Gastrocnemius medialis (tissue), 4 donors: ENCODE data around the gene GALNT9. TPM values are rescaled to one million over a fixed set of nuclear protein-coding genes. Genes with fewer than 3 reads are reported as not detected.

Experiments
- ATAC-seq, 2 donors: fragments of 150-250 bp; one replicate each; pipeline ENCODE4 v1.9.1; 2016
- DNase-seq, 2 donors: peaks; one replicate each; pipeline ENCODE4 v3.0.0-alpha.2; 2019
- H3K27ac ChIP-seq, 4 donors: fragments of 200-600 bp; sonication (generic); 1 replicate in 1 of 4; 2 replicates in 3 of 4; pipeline ENCODE4 v1.5.1; 2016 to 2018; ENCODE audit warnings: mild to moderate bottlenecking in 2 of 4, moderate library complexity in 1 of 4
- H3K27me3 ChIP-seq, 3 donors: fragments of 200-600 bp; sonication (generic) in 2 of 3; 1 replicate in 1 of 3; 2 replicates in 2 of 3; pipeline versions ENCODE4 v1.5.1 to v1.6.0; 2016 to 2019; ENCODE audit warnings: mild to moderate bottlenecking in 1 of 3, moderate library complexity in 1 of 3
- H3K36me3 ChIP-seq, 2 donors: fragments of 200-600 bp; sonication (generic) in 1 of 2; one replicate each; pipeline ENCODE4 v1.5.1; 2017 to 2018
- H3K4me1 ChIP-seq, 2 donors: fragments of 200-600 bp; sonication (generic) in 1 of 2; one replicate each; pipeline ENCODE4 v1.5.1; 2016 to 2017; ENCODE audit warnings: mild to moderate bottlenecking in 2 of 2
- H3K4me3 ChIP-seq, 4 donors: fragments of 200-600 bp; sonication (generic) in 3 of 4; 1 replicate in 1 of 4; 2 replicates in 3 of 4; pipeline ENCODE4 v1.5.1; 2016 to 2019; ENCODE audit warnings: mild to moderate bottlenecking in 2 of 4
- H3K9me3 ChIP-seq, 3 donors: fragments of 200-600 bp; sonication (generic) in 2 of 3; 1 replicate in 1 of 3; 2 replicates in 2 of 3; pipeline ENCODE4 v1.5.1; 2016 to 2019
- POLR2A ChIP-seq, 2 donors: fragments of 450-650 bp; IDR thresholded peaks; one replicate each; pipeline ENCODE4 v1.6.1; 2017; ENCODE audit warnings: antibody characterized with exemption in 2 of 2, mild to moderate bottlenecking in 2 of 2, moderate library complexity in 2 of 2
- in situ Hi-C, 4 donors: fragments of 200-750 bp; cut with MboI; loops; one replicate each; pipeline versions ENCODE4 v1.15.0 to v1.8.0; 2017; ENCODE audit warnings: low sequenced_read_pairs in 4 of 4
- intact Hi-C: fragments of 100-400 bp; cut with DNase I; formaldehyde crosslinking; loops from one replicate; pipeline ENCODE4 v1.15.1; 2023; ENCODE audit warnings: low total_unique reads
- total RNA-seq, 4 donors: library from RNA; depleted of rRNA; stranded (reverse); fragments of >200 nt; gene quantifications; one replicate each; pipeline versions ENCODE4 v1.1.0 to v1.2.3, GENCODE V29; 2016
- TF ChIP-seq, protein P1 (sequence below), 5 experiments: fragments of 450-650 bp in 3 of 5; fragments of 200-600 bp in 2 of 5; sonication (generic) in 2 of 5; IDR thresholded peaks in 4 of 5; conservative IDR thresholded peaks in 1 of 5; 1 replicate in 4 of 5; 2 replicates in 1 of 5; pipeline ENCODE4 v1.5.1; 2016 to 2019; ENCODE audit warnings: antibody characterized with exemption in 5 of 5, mild to moderate bottlenecking in 3 of 5, moderate library complexity in 3 of 5

The GALNT9 gene
- total RNA-seq, 4 donors from 2014 or later = not detected

DNA sequence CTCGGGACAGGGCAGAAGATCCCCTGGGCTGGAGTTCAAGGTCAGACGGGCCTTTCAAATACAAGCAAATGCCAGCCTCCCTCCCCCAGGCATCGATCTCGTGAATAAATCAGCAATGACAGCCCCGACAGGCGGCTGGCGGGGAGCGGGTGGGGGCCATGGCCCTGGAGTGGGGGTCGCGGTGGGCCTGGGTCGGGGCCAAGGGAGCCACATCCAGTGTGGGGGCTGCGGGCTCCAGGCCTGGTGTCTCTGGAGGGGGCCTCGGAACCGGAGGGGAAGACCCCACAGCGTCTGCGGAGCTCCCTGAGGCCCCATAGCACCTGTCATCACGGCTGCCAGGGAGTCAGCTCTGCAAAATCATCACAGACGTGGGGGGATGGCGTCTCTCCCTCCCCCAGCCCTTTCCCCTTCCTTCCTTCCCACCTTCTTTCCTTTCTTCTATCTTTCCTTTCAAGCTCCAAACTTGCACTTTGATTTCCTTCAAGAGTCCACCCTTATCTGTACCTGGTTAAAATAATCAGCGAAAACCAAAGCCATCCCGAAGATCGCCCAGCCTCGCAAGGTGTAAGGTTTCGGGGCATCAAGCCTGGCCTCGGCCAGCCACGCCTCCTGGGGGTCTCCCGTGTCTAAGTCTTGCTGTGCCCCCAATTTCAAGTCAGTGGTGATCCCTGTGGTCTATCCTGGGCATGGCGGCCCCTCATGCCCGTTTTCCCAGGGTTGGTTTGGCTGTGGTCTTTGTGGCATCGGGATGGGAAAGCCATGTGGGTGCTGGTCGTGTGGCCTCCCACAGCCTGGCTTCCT lies 93.1 kb downstream of the GALNT9 start:
- no peak for ATAC-seq
- TF ChIP-seq, protein P1, sequence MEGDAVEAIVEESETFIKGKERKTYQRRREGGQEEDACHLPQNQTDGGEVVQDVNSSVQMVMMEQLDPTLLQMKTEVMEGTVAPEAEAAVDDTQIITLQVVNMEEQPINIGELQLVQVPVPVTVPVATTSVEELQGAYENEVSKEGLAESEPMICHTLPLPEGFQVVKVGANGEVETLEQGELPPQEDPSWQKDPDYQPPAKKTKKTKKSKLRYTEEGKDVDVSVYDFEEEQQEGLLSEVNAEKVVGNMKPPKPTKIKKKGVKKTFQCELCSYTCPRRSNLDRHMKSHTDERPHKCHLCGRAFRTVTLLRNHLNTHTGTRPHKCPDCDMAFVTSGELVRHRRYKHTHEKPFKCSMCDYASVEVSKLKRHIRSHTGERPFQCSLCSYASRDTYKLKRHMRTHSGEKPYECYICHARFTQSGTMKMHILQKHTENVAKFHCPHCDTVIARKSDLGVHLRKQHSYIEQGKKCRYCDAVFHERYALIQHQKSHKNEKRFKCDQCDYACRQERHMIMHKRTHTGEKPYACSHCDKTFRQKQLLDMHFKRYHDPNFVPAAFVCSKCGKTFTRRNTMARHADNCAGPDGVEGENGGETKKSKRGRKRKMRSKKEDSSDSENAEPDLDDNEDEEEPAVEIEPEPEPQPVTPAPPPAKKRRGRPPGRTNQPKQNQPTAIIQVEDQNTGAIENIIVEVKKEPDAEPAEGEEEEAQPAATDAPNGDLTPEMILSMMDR (IDR thresholded peaks at IDR 0.05 in 4 of 5, conservative IDR thresholded peaks at IDR 0.05 in 1 of 5) = no peak
- TF ChIP-seq POLR2A (IDR thresholded peaks at IDR 0.05) = no peak
- DNase-seq = no peak
- Histone ChIP-seq H3K27ac (no peak overlapping the region), H3K27me3 (peaks cover 0 to 5% (median 0%) of the 10 kb centered on the region in 3 donors), H3K4me3 (no peak overlapping the region), H3K36me3 (no peaks in the 10 kb centered on the region), H3K9me3 (no peaks in the 10 kb centered on the region), H3K4me1 (no peaks in the 10 kb centered on the region)
- intact Hi-C loops (no loop called here), in situ Hi-C loops (no loop called here)

DNA sequence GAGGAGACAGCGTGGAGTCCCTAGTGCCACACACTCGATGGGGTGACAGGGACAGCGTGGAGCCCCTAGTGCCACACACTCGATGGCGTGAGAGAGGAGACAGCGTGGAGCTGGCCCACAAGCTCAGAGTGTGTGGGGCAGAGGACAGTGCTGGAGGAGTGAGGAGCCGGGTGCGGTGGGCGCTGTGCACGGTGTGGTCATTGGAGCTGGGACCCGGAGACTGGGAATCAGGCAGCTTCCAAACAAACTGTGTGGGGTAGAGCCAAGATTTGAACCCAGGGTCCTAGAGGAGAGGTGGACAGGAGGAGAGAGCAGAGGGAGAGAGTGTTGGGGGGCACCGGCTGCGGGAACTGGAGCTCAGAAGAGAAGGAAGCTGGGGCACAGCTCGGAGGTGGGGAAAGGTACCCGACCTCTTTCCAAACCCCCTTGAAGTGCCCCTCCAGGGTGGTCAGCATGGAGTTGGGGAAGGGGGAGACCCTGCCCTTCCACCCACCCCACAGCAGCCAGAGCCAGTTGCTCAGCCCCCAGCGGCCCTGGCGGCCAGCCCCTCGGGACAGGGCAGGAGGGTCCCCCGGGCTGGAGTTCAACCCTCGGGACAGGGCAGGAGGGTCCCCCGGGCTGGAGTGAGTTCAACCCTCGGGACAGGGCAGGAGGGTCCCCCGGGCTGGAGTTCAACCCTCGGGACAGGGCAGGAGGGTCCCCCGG lies 94.1 kb downstream of the GALNT9 start:
- Histone ChIP-seq H3K36me3 (no peaks in the 10 kb centered on the region), H3K4me3 (no peak overlapping the region), H3K9me3 (no peaks in the 10 kb centered on the region), H3K27me3 (peaks cover 3 to 10% (median 5%) of the 10 kb centered on the region in 3 donors), H3K27ac (no peak overlapping the region), H3K4me1 (no peaks in the 10 kb centered on the region)
- intact Hi-C loops = no loop called here
- no peak for ATAC-seq
- in situ Hi-C loops = no loop called here
- TF ChIP-seq POLR2A (IDR thresholded peaks at IDR 0.05) = no peak
- TF ChIP-seq, protein P1 (IDR thresholded peaks at IDR 0.05 in 4 of 5, conservative IDR thresholded peaks at IDR 0.05 in 1 of 5) = no peak
- no peak for DNase-seq

DNA sequence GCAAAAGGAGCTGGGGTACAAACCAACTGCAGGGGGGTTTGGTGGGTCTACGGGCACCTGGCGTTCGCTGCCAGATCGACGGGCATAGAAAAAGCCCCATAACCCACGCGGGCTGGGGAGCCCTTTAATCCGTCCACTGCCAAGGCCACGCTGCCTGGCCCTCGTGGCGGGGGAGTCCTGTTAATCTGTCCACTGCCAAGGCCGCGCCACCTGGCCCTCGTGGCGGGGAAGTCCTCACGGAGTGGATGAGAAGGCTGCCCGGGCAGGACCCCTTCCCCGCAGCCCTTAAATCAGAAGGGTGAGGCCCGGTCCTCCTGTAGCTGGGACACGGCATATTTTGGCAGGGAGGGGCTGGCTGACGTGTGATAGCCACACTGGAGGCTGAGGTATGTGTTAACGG lies 99.0 kb downstream of the GALNT9 start:
- H3K27me3 ChIP-seq = peaks cover 47 to 54% (median 50%) of the 10 kb centered on the region in 3 donors
- H3K27ac ChIP-seq = no peak overlapping the region
- no peak for ATAC-seq
- intact Hi-C loops = no loop called here
- H3K9me3 ChIP-seq = no peaks in the 10 kb centered on the region
- no peak for DNase-seq
- in situ Hi-C loops = no loop called here
- H3K4me3 ChIP-seq = no peak overlapping the region
- TF ChIP-seq POLR2A (IDR thresholded peaks at IDR 0.05) = no peak
- no peaks in the 10 kb centered on the region for H3K4me1 ChIP-seq
- no peaks in the 10 kb centered on the region for H3K36me3 ChIP-seq

DNA sequence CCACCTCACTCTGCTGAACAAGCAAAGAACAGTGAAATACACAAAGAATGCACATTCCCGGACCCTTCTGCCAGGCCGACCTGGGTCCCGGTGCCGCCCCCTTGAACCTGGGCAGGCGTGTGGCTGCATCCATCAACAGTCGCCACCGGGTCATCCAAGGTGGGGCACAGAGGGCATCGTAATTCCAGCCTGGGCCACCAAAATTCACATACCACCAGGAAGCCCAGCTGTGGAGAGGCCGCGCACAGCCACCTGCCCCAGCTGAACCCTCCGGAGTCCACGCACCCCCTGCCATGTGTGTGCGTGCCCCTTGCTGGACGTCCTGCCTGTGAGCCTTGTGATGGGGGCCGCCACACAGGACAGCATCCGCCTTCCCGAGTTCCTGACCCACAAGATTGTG lies 99.5 kb downstream of the GALNT9 start:
- intact Hi-C loops (no loop called here), in situ Hi-C loops (no loop called here)
- Histone ChIP-seq H3K27me3 (peaks cover 50 to 57% (median 53%) of the 10 kb centered on the region in 3 donors), H3K36me3 (no peaks in the 10 kb centered on the region), H3K4me1 (no peaks in the 10 kb centered on the region), H3K27ac (no peak overlapping the region), H3K9me3 (no peaks in the 10 kb centered on the region), H3K4me3 (no peak overlapping the region)
- DNase-seq (no peak), ATAC-seq (no peak)
- TF ChIP-seq POLR2A (IDR thresholded peaks at IDR 0.05) = no peak
- TF ChIP-seq, protein P1 (IDR thresholded peaks at IDR 0.05 in 4 of 5, conservative IDR thresholded peaks at IDR 0.05 in 1 of 5) = no peak

DNA sequence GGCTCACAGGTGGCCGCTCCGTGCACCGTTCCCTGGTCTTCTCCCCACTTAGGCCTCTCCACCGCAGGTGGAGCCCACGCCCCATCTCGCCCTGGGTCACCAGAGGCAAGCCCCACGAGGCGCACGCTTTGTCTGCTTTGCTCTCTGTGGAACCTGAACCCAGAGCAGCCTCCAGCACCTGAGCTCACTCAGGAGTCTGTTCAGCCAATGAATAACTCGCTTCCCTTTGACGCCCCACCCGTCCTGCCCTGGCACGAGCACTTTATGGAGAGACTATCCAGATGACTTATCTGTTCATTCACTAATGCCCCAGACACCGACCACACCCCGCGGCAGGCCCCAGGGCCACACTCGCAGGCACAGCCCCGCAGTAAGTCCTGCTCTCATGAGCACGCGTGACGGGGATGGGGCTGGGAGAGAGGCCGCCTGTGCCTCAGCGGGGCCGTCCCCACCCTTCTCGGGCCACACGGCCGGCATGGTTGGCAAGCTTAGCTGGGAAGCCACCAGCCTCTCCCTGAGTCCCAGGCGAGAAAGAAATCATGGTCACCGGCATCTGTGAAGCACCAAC lies 100.1 kb downstream of the GALNT9 start:
- DNase-seq (no peak), ATAC-seq (no peak)
- in situ Hi-C loops (no loop called here), intact Hi-C loops (no loop called here)
- TF ChIP-seq, protein P1 (IDR thresholded peaks at IDR 0.05 in 4 of 5, conservative IDR thresholded peaks at IDR 0.05 in 1 of 5) = no peak
- no peak for TF ChIP-seq POLR2A (IDR thresholded peaks at IDR 0.05)
- H3K4me1 ChIP-seq = no peaks in the 10 kb centered on the region
- no peak overlapping the region for H3K27ac ChIP-seq
- no peaks in the 10 kb centered on the region for H3K9me3 ChIP-seq
- no peak overlapping the region for H3K4me3 ChIP-seq
- no peaks in the 10 kb centered on the region for H3K36me3 ChIP-seq
- H3K27me3 ChIP-seq = peaks cover 53 to 62% (median 56%) of the 10 kb centered on the region in 3 donors
